GM19240 (cell line): ENCODE measurements around the gene HSD17B10.
"Not testable (repeated sequence)": the region's sequence is repeated elsewhere in the genome, so short reads cannot be mapped to it uniquely, and the experiment has no call there.

Experiments used
- DNase-seq: peaks from one replicate; pipeline ENCODE4 v3.0.0; 2011; ENCODE audit warnings: low spot score; ENCODE audit not compliant: insufficient read length

Gene HSD17B10

DNA sequence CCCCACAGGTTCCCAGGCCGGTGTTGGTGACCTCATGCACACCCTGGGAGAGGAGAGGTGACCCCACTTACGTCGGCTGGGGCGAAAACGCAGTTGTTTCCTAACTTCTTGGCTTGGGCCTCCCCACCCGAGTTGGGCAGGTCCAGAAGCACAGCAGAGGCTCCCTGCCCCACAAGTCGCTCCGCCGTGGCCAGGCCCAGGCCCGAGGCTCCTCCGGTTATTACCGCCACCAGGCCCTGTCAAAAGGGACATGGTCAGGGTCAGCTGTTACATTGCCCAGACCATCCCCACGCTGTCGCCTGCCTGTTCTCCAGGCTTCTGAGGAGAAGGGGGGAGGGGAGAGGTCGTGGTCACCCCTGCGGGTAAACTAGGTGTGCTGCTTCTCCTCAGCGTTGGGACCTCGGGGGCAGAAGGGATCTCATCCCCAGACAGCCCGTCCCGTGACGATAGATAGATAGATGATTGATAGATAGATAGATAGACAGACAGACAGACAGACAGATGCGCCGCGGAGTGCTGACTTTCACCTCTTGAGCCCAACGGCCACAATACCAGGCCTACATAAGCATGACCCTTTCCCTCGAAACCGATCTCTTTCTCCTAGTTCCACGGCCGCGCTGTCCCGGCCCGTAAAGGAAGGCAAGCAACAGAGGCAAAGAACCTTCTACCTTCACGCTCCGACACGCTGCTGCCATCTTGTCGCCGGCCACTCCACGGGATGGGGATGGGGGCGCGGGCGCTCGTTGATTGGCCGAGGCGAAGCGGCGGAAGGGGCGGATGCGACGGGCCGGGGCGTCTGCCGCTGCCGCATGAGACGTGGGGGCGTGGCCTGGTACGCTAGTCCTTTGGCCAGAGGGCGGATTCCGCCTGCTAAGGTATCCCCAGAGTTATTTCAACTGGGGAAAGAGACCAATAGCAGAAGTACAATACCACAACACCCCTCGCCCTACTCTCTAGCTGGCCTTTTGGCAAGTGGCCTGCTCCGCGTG, at the start of gene HSD17B10:
Gene HSD17B10 (minus strand): TSS at position 720 of the 989 bp plus-strand sequence. CDS start 25 bp downstream, at position 695.
- DNase-seq, result peak; percentile 49

DNA sequence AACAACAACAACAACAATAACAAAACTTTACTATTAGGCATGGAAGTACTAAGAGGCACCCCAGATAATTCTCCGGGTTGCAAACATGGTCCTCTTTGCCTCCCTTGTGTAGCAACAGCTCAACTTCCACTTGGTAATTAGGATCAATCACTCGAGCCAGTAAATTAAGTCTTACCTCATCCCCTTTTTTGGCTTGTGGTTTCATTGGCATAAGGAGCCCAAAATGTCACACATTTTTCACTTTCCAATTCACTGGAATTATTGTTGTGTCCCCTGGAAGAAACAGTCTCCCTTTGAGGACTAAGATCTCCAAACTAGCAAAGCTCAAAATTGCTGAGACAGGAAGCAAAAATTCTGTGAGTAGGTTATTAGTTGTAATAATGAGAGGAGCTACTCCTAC, 49.2 kb upstream of the HSD17B10 start:
- no peak for DNase-seq

DNA sequence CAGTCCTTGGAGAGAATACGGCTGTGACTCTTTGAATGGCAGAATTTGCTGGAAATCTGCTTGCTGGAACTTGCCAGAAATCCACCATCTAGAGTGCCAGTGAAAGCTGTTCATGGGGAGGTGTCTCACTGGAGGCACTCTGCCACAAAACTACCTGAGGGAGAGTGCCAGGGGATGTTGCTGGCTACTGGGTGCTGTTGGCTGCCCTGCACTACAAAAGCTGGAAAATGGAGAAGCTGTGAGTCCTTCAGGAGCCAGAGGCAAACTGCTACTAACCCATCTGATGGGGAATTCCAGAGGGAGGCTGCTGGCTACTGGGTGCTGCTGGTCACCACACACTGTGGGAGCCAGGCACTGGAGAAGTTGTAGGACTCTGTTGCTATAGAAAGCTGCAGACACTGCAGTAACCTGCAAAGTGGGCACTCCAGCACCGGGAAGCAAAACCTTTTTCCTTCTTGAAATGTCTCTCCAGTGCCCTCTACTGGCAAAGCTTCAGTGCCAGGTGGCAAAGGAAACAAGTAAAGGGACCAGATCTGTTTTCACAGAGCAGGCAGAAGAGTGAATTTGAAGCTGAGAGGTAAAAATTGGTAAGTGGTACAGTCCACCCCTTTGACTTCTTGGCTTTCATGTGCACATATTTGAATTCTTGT, 47.8 kb upstream of the HSD17B10 start:
- peak; percentile 33 for DNase-seq

DNA sequence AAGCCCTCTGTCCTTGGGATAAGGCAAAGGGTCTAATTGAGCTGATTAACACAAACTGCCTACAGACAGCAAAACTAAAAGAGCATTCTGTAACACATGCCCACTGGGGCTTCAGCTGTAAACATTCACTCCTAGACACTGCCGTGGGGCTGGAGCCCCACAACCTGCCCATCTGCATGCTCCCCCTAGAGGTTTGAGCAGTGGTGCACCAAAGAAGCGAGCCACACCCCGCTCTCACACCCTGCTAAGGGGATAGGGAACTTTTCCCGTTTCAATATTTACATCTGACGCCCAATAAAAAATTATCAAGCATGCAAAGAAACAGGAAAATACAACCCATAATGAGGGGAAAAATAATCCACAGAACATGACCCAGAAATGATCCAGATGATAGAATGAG, 46.9 kb upstream of the HSD17B10 start:
- DNase-seq, result no peak

DNA sequence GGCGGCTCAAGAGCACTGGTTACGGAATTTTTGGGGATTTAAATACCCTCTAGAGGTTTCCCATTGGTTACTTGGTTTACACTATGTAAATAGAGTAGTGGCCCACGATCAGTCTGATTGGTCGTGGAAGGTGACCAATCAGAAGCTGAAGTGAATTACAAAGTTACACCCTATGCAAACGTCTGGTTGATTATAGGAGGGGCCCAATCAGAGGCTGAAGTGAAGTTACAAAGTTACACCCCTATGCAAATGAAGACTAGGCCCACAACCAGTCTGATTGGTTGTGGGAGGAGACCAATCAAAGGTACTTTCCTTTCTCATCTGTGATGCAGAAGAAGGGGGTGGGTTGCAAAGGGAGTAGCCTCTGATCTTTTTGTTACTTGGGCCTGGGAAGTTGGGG, 45.1 kb upstream of the HSD17B10 start:
- DNase-seq, result no peak

DNA sequence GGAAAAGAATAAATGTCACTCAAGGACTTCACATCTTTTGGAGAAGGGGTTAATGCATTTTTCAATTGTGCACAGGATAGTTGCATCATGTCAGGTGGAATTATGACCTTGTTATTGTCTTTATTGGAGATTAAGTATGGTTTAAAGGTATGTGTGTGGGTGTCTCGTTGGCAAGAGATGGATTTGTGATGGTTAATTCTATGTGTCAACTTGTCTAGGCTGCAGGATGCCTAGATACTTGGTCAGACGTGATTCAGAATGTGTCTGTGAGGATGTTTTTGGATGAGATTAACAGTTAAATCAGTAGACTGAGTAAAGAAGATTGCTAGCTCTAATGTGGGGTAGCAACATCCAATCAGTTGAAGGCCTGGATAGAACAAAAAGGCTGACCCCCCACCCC, 42.2 kb upstream of the HSD17B10 start:
- no peak for DNase-seq

DNA sequence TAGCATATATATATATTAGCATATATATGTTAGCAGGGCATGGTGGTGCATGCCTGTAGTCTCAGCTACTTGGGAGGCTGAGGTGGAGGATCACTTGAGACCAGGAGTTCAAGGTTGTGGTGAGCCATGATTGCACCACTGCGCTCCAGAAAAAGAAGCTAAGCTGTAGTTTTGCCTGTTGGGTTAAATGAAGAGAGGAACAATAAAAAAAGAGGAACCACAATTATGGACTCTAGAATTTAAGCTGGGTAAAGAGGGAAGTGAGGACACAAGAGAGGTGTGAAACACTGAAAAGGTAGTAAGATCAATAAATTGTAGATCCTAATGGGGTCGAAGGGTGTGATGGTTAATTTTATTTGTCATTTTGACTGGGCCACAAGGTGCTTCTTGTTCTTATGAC, 40.5 kb upstream of the HSD17B10 start:
- no peak for DNase-seq

DNA sequence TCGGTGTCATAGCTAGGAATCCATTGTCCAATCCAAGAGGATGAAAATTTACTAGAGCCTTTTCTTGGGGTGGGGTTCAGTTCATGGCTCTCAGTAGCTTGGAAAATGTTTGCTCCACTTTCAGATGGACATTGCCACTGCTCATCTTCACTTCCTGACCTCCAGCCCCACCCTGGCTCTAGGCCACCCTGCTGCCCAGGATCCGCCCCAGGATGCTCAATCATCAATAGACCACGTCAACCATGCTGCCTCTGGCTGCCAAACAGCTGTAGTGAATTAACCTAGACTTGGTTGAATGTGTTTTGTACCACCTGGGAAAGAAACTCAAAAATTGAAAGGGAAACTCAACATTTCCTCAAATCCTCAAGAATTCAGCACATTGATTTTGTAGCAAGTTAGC, 37.2 kb upstream of the HSD17B10 start:
- no peak for DNase-seq

DNA sequence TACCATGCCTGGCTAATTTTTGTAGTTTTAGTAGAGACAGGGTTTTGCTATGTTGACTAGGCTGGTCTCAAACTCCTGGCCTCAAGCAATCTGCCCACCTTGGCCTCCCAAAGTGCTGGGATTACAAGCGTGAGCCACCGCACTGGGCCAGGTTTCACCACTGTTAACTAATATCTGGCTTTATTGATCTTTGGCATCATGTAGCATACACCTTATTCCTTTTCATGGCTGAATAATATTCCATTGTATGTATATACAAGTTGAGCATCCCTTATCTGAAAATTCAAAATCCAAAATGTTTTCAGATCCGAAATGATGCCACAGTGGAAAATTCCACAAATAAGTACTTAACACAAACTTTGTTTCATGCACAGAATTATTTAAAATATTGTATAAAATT, 34.5 kb upstream of the HSD17B10 start:
- not testable (repeated sequence) for DNase-seq

DNA sequence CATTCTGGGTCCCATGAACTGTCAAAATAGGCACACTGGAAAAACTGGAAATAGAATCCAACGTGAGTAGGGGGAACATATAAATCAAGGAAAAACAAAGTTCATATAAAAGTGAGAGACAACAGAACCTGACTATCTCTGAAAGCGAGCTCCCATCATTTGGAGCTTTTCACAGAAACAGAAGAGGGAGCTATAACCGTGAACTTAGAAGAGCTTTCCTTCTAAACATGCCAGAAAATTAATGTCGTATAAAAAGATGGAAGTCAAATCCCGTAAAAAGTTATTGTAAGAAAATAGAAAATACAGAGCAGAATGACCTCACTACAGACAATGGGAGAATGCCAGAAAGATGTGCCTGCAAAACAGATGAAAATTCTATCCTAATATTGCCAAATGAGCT, 23.9 kb upstream of the HSD17B10 start:
- no peak for DNase-seq

DNA sequence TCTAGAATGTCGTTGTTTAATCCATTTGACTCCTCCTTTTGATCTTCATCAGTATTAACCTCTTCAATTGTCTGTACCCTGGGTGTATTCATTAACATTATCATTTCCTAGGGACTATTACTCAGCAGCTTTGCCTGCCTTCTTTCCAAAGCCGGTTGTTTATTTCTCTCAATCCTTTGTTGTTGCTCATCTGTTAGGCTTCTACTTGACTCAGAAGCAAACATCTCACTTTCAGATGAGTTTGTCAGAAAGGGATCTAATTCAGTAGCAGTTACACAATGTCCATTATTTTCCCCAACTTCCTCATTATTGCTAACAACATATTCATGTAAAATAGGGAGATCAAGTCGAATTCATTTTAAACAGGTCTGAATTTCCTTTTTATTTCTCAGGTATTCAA, 22.1 kb upstream of the HSD17B10 start:
- no peak for DNase-seq

DNA sequence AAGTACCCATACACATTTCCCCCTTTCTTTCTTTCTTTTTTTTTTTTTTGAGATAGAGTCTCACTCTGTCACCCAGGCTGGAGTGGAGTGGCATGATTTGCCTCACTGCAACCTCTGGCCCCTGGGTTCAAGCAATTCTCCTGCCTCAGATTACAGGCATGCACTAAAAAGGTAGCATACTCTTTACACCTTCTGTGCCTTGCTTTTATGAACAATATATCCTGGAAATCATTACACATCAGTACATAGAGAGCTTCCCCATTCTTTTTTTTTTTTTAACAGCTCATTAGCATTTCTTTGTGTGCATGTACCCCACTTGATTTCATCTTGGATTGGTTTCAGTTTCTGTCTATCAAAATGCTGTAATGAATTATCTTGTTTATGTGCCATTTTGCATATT, 18.6 kb upstream of the HSD17B10 start:
- DNase-seq, result no peak

DNA sequence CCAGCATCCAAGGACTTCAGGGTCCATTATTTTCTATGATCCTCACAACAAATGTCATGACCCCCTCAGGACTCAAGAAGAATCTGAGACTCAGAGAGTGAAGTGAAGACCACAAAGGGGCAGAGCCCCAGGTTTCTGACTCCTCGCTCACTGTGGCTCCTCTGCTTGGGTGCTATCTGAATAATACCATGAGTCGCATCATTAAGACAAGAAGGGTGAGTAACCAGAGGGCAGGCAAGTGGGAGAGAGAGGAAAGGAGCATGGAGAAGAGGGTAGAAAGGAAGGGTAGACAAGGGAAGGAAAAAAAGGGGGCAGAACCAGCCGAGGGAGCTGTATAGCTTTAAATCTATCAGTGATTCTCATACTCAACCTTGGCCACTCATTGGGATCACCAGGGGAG, 15.5 kb upstream of the HSD17B10 start:
- no peak for DNase-seq

DNA sequence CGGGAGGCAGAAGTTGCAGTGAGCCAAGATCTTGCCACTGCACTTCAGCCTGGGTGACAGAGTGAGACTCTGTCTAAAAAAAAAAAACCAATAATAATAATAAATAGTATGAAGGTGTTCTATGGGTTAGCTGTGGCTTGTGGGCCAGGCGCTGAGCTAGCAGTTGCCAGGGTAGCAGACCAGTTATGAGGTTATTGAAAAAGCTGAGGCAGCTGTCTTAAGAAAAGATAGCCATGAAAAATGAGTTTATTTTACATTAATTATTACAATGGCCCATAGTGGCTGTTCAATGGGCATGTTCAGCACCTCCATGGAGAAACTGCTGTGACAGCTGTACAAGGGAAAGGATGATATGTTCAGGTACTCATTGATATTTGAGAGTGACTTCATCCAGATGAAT, 13.3 kb upstream of the HSD17B10 start:
- DNase-seq, result no peak

DNA sequence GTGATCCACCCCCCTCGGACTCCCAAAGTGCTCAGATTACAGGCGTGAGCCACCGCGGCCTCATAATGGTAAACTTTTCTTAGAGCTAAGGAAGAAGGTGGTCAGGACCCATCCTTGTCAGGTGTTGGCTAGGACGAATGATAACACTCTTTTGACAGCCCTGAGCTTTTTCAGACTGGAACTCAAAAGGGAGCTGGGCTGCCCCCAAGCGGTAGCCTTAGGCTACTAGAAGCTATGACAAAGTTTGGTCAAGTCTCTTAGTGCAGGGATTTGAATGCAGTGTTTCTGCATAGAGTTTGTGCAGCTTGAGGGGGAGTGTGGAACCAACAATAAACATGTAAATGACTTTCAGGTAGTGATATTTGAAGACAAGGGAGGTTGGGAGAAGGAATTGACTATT, 11.8 kb upstream of the HSD17B10 start:
- DNase-seq, result no peak

DNA sequence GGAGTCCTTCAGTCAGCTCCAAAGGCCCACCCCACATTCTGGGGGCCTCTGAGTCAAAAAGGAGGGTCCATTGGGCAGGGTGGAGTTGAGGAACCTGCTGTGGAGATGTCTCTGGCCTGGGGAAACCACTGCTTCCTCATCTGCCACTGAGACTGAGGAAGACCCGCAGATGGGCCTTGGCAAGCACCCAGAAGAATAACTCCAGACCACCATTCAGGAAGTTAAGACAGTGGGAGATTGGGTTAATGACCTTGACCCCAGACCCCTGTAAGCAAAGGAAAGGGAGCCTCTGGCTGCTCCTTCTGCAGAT, 8.1 kb upstream of the HSD17B10 start:
- no peak for DNase-seq

DNA sequence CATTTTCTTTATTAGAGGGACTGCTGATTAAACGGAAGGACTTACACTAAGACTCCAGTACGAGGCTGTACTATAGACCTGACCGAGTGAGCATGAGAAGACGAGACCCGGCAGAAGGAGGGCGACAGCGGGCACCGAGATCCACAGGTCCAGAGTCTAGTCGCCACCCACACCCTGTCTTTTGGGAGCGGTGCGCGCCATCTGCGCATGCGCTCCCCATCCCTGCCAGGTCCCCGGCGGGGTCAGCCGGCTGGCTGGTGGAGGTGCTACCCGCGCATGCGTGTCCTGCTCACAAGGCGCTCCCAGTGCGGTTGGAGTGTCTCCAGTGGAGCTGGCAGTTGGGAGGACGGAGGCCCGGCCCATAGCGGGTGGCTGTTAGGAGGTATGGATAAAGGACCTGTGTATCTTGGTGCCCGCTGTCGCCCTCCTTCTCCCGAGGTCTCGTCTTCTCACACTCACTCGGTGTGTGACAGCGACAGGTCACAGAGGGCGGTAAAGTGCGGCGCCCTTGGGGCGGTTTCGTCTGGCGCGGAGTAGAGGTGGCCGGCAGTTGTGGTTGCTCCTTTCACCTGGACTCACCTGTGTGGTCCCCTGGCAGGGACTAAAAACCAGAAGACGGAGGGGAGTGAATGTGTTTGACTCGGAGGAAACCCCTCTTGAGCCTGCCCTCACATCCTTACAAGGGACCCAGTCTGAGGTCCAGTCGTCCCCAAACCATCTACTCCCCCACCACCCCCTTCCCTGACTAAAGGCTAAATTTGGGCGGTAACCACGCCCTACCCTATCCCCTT, 7.6 kb upstream of the HSD17B10 start:
- DNase-seq, result peak; percentile 56

DNA sequence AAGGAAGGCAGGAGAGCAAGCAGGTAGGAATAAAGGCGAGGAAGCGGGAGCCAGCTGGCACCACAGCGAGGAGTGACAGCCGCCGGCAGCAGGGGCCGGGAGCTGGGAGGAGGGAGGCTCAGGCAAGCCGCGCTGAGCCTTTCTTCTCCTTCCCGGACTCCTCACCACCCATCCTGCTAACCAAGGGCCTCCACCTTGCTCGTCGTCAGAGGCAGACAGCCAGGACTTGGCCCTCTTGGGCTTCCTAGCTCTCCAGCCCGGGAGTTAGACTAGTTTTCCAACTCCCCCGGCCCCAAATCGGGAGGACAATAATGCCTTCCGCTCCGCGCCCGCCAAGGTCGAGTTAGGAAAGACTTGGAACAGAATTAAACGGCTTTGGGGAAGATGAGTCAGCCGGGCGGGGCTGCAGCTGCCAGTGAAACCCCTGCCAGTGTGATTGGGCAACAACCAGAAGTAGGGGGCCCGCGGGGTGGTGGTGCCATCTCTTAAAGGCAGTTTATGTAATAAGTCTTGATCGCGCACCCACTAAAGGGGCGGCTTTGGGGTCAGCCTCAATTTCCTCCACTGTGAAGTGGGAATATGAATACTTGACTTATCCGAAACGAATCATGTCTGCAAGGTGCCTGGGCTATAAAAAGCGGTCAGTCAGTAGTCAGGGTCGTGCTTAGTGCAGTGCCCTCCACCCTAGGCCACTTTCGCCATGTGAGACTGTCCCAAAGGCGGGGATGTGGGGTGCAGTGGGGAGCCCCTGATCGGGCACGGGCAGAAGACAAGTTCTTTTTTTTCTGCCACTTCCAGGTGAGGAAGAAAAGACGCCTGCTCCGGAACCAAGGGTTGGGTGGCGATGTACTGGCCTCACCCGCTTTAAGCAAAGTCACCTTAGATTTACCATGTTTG, 6.7 kb upstream of the HSD17B10 start:
- DNase-seq, result no peak

DNA sequence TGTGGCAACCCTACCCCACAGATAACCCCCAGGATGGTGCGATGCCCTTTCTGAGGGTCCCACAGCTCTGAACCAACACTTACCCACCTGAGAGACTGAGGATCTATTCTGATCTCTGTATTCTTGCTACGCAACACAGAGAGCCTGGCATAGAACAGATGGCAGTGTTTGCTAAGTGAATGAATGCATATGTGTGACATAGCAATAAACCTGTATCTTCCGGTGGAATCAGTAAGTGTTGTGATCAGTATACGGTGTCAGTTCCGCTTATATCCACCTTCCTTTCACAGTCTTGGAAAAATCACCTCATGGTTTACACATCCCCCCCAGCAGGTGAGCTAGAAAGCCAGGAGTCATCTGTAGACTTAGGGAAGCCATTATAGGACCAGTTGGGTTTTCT, 5.9 kb upstream of the HSD17B10 start:
- no peak for DNase-seq

DNA sequence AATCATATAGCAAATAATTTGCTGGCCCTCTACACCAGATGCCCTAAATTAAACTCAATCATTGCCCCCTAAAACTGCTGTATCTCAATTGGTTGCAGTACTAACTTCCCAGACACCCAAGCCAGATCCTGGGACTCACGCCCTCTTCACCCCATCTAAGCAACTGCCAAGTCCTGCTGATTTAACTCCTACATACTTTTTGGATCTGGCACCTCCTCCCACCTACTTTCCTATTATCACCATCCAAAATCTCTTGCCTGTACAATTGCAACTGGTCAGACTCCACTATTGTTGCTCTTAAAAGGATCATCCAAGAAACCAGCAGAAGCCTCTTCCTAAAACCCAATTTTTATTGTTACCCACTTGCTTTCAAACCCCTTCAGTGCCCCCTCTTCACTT, 4.7 kb upstream of the HSD17B10 start:
- no peak for DNase-seq

DNA sequence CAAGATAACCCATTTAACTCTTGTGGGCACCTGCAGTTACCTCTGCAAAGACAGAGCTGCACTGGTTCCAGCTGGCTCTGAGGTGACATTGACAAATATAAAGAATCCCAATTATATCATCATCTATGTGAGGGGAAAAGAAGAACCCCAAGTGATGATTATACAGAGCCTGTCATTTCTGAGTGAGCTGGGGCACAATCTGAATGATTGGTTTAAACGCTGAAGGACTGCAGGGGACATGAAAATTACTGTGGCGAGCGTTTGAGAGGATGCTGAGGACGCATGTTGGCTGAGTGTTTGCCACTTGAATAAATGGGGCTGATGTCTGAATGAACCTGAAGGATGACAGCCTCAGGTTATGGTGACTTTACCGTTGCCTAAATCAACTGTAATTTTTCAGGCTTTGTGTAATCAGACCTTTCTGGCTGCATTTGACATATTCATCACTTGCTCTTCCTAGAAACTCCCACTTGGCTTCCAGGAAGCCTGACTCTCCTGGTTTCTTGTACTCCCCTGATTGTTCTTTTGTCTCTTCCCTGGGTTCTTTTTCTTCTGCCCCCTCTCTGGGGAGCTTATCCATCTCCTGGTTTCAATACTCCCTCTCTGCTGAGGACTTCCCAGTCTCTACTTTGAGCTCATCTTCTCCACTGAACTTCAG, 4.1 kb upstream of the HSD17B10 start:
- no peak for DNase-seq
